ENCODE measurements around the gene GIT1.

DNA sequence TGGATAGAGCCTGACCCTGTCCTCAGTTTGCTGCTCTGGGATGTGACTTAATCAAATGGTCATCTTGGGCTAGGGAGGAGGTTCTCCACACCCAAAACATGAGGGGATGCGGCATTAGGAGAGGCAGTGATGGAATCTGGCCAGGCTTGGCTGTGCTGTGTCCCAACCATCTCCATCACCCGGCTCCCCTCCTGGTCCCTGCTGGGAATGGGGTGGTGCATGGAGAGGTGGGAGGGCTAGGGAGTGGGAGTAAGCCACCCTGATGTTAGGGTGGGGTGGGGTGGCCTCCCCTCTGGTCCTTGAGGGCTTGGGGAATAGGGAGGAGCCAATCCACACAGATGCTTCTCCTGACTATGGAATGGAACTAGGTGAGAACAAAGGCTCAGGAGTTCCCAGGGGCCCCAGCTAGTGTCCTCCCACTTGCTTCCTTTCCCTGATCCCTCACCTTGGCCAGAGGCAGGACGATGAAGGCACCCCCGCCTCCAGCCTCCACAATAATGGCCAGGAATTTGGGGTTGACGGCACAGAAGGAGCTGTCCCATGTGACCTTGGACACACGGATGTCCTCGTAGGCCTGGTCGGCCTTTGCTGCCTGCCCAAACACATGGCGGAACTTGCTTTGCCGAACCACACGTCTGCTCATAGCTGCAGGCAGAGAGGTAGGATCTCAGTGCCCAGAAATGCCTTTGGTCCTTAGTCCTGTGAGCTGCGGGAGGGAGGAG is 31.5 kb upstream of the GIT1 start:
- TF ChIP-seq, protein P1, sequence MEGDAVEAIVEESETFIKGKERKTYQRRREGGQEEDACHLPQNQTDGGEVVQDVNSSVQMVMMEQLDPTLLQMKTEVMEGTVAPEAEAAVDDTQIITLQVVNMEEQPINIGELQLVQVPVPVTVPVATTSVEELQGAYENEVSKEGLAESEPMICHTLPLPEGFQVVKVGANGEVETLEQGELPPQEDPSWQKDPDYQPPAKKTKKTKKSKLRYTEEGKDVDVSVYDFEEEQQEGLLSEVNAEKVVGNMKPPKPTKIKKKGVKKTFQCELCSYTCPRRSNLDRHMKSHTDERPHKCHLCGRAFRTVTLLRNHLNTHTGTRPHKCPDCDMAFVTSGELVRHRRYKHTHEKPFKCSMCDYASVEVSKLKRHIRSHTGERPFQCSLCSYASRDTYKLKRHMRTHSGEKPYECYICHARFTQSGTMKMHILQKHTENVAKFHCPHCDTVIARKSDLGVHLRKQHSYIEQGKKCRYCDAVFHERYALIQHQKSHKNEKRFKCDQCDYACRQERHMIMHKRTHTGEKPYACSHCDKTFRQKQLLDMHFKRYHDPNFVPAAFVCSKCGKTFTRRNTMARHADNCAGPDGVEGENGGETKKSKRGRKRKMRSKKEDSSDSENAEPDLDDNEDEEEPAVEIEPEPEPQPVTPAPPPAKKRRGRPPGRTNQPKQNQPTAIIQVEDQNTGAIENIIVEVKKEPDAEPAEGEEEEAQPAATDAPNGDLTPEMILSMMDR (IDR thresholded peaks at IDR 0.05), result no peak
- TF ChIP-seq ZFX (IDR thresholded peaks at IDR 0.05; ENCODE audit: borderline replicate concordance), result no peak

Data from 22Rv1 (cell line).